Measurements from ENCODE around the gene MDH1. TPM values are rescaled to one million over a fixed set of nuclear protein-coding genes. Genes with fewer than 3 reads are reported as not detected.

MDH1 gene
- total RNA-seq, 1 donor from 2014 or later: 209 TPM

- no peak for TF ChIP-seq CTCF (conservative IDR thresholded peaks at IDR 0.05; ENCODE audit: low read depth, low read length)
- DNase-seq (ENCODE audit: low read depth): no peak
Measured at GRCh38 chr2:63632382-63632781, 43.6 kb downstream of the MDH1 start.

GRCh38 chr2:63639344-63639743, 50.6 kb downstream of the MDH1 start:
- TF ChIP-seq CTCF (conservative IDR thresholded peaks at IDR 0.05; ENCODE audit: low read depth, low read length): no peak

More at GRCh38 chr2:63632382-63632781, 43.6 kb downstream of the MDH1 start:
- H3K4me3 ChIP-seq (ENCODE audit: low read depth, low read length): no peak overlapping the region

GRCh38 chr2:63642946-63643345, 54.2 kb downstream of the MDH1 start:
- DNase-seq (ENCODE audit: low read depth): no peak
- no peak overlapping the region for H3K4me3 ChIP-seq (ENCODE audit: low read depth, low read length)
- no peak for TF ChIP-seq CTCF (conservative IDR thresholded peaks at IDR 0.05; ENCODE audit: low read depth, low read length)

More at GRCh38 chr2:63639344-63639743, 50.6 kb downstream of the MDH1 start:
- no peak for DNase-seq (ENCODE audit: low read depth)
- H3K4me3 ChIP-seq (ENCODE audit: low read depth, low read length): no peak overlapping the region

GRCh38 chr2:63643486-63643885, 54.7 kb downstream of the MDH1 start:
- no peak overlapping the region for H3K4me3 ChIP-seq (ENCODE audit: low read depth, low read length)
- DNase-seq (ENCODE audit: low read depth): no peak
- TF ChIP-seq CTCF (conservative IDR thresholded peaks at IDR 0.05; ENCODE audit: low read depth, low read length): no peak

GRCh38 chr2:63648632-63649031, 59.9 kb downstream of the MDH1 start:
- no peak overlapping the region for H3K4me3 ChIP-seq (ENCODE audit: low read depth, low read length)
- no peak for TF ChIP-seq CTCF (conservative IDR thresholded peaks at IDR 0.05; ENCODE audit: low read depth, low read length)
- DNase-seq (ENCODE audit: low read depth): no peak

- DNase-seq (ENCODE audit: low read depth): no peak
- TF ChIP-seq CTCF (conservative IDR thresholded peaks at IDR 0.05; ENCODE audit: low read depth, low read length): no peak
Measured at GRCh38 chr2:63649829-63650228, 61.1 kb downstream of the MDH1 start.

GRCh38 chr2:63650756-63651155, 62.0 kb downstream of the MDH1 start:
- TF ChIP-seq CTCF (conservative IDR thresholded peaks at IDR 0.05; ENCODE audit: low read depth, low read length): no peak
- no peak overlapping the region for H3K4me3 ChIP-seq (ENCODE audit: low read depth, low read length)
- no peak for DNase-seq (ENCODE audit: low read depth)

More at GRCh38 chr2:63649829-63650228, 61.1 kb downstream of the MDH1 start:
- H3K4me3 ChIP-seq (ENCODE audit: low read depth, low read length): no peak overlapping the region

Data from epithelial cell of proximal tubule (primary cell).